GM12878 (cell line): ENCODE measurements around the gene CSF1. TPM values are rescaled to one million over a fixed set of nuclear protein-coding genes. Genes with fewer than 3 reads are reported as not detected.

Experiments
- ATAC-seq: fragments of 200-7000 bp; cut with Tn5 transposase; 3 replicates; pipeline ENCODE4 v1.9.1; 2020; ENCODE audit warnings: mild to moderate bottlenecking, moderate library complexity
- BruUV-seq: library from RNA; stranded (reverse); fragments of 400-500 nt; replicated peaks from 2 replicates; lab custom pipeline; 2021; lab: Mats Ljungman, UMichigan
- CTCF ChIA-PET: fragments of 300-600 bp; sonication (Branson Sonifier 250); formaldehyde crosslinking; extraction: SDS; loops from one replicate; lab custom pipeline; 2021; ENCODE audit warnings: inconsistent platforms; lab: Yijun Ruan, JAX
- POLR2A ChIA-PET: fragments of 350-600 bp; formaldehyde crosslinking; extraction: SDS; loops from one replicate; lab custom pipeline; 2021; ENCODE audit warnings: inconsistent platforms; lab: Charles Lee
- RAD21 ChIA-PET: fragments of 300-600 bp; sonication (Branson Sonifier 250); formaldehyde crosslinking; loops from one replicate; lab custom pipeline; 2023; ENCODE audit warnings: antibody characterized with exemption; ENCODE audit not compliant: unreplicated experiment; lab: Charles Lee
- SMC1A ChIA-PET: fragments of 300-600 bp; sonication (Branson Sonifier 250); formaldehyde crosslinking; loops from one replicate; lab custom pipeline; 2023; ENCODE audit not compliant: unreplicated experiment, uncharacterized antibody; lab: Charles Lee
- DNase-seq: peaks from one replicate; pipeline ENCODE4 v3.0.0-alpha.2; 2011; ENCODE audit warnings: low read depth, low spot score
- FAIRE-seq: peaks from 3 replicates; lab custom pipeline; 2011; peaks lifted over from hg19 to GRCh38; lab: Jason Lieb, UNC
- H2AFZ ChIP-seq: 2 replicates; pipeline ENCODE4 v1.6.0; 2011; ENCODE audit warnings: low read depth, low read length, control low read depth; ENCODE audit not compliant: control insufficient read depth
- H3K27ac ChIP-seq: 2 replicates; pipeline ENCODE4 v1.5.1; 2011; ENCODE audit warnings: control low read depth; ENCODE audit not compliant: control insufficient read depth, insufficient read depth
- H3K27me3 ChIP-seq, 2 experiments: replicated peaks in 1 of 2; 2 replicates each; pipeline versions ENCODE4 v1.6.0 to v1.6.1; 2011; ENCODE audit warnings: low read length in 1 of 2; ENCODE audit not compliant: control insufficient read depth in 2 of 2, insufficient read depth in 2 of 2
- H3K36me3 ChIP-seq, 2 experiments: 2 replicates each; pipeline ENCODE4 v1.5.1; 2011; ENCODE audit warnings: low read length in 1 of 2; ENCODE audit not compliant: control insufficient read depth in 2 of 2, insufficient read depth in 2 of 2
- H3K4me1 ChIP-seq: 2 replicates; pipeline ENCODE4 v1.6.1; 2011; ENCODE audit warnings: mild to moderate bottlenecking, low read length, moderate library complexity, mixed read lengths; ENCODE audit not compliant: control insufficient read depth, insufficient read depth
- H3K4me2 ChIP-seq: 2 replicates; pipeline ENCODE4 v1.6.0; 2011; ENCODE audit warnings: control low read depth; ENCODE audit not compliant: control insufficient read depth, insufficient read depth
- H3K4me3 ChIP-seq: fragments of 200-600 bp; sonication (generic); 2 replicates; pipeline ENCODE4 v1.5.1; 2016
- H3K79me2 ChIP-seq: 2 replicates; pipeline ENCODE4 v1.6.0; 2011; ENCODE audit warnings: low read length; ENCODE audit not compliant: control insufficient read depth, insufficient read depth
- H3K9ac ChIP-seq: 2 replicates; pipeline ENCODE4 v1.8.0; 2011; ENCODE audit warnings: low read length, control low read depth, mixed read lengths; ENCODE audit not compliant: control insufficient read depth, insufficient read depth
- H3K9me3 ChIP-seq: replicated peaks from 3 replicates; pipeline ENCODE4 v1.5.1; 2011; ENCODE audit warnings: mild to moderate bottlenecking, low read length; ENCODE audit not compliant: control insufficient read depth, insufficient read depth
- H4K20me1 ChIP-seq: 2 replicates; pipeline ENCODE4 v1.6.0; 2011; ENCODE audit not compliant: control insufficient read depth, insufficient read depth
- CHD2 ChIP-seq: IDR thresholded peaks from 2 replicates; pipeline ENCODE4 v1.6.1; 2011; ENCODE audit warnings: low read depth, low read length, improper control_type of control experiment, borderline replicate concordance
- IRF4 ChIP-seq: IDR thresholded peaks from 2 replicates; pipeline ENCODE4 v1.6.1; 2011; ENCODE audit warnings: low read depth, low read length
- PAX5 ChIP-seq: IDR thresholded peaks from 2 replicates; pipeline ENCODE4 v1.6.1; 2011; ENCODE audit warnings: low read depth, low read length, borderline replicate concordance
- RELA ChIP-seq: fragments of 450-650 bp; IDR thresholded peaks from 2 replicates; pipeline ENCODE4 v1.8.0; 2014; ENCODE audit warnings: borderline replicate concordance; ENCODE audit not compliant: partially characterized antibody
- SRF ChIP-seq, 2 experiments: IDR thresholded peaks; 2 replicates each; pipeline ENCODE4 v1.6.1; 2011; ENCODE audit warnings: low read depth in 2 of 2, low read length in 2 of 2, mild to moderate bottlenecking in 1 of 2, moderate library complexity in 1 of 2
- TCF3 ChIP-seq: IDR thresholded peaks from 2 replicates; pipeline ENCODE4 v1.6.1; 2012; ENCODE audit warnings: low read depth, mild to moderate bottlenecking, low read length, borderline replicate concordance; ENCODE audit not compliant: insufficient read depth
- ZBED1 ChIP-seq: IDR thresholded peaks from 2 replicates; pipeline ENCODE4 v1.6.1; 2016; ENCODE audit warnings: borderline replicate concordance
- WGBS: methylation state at CpG from one replicate; pipeline ENCODE4 v1.1.6; 2016; ENCODE audit warnings: low lambda C conversion rate; ENCODE audit not compliant: insufficient replicate concordance, insufficient coverage; ENCODE audit errors: missing lambda C conversion rate; 5-methylcytosine and 5-hydroxymethylcytosine counted together
- in situ Hi-C: fragments of 300-500 bp; cut with MboI; formaldehyde crosslinking; loops from 9 replicates; pipeline ENCODE4 v1.14.3; 2018; ENCODE audit warnings: mixed read lengths
- intact Hi-C: fragments of 100-400 bp; cut with micrococcal nuclease; formaldehyde crosslinking; loops from one replicate; pipeline ENCODE4 v1.14.2; 2022; ENCODE audit not compliant: unreplicated experiment
- polyA plus RNA-seq, 11 experiments: library from polyadenylated mRNA; depleted of rRNA in 4 of 11; unstranded in 6 of 11; stranded (reverse) in 5 of 11; fragments of >200 nt; fragmentation: Nextera tagmentation in 4 of 11; fragmentation: Illumina TruSeq in 1 of 11; extraction: Ambion mirVana in 4 of 11; extraction: Trizol in 1 of 11; gene quantifications; 1 replicate in 1 of 11; 2 replicates in 10 of 11; pipeline versions ENCODE4 v1.2.1 to v1.2.3, GENCODE V29; 2011 to 2016; ENCODE audit warnings: inconsistent platforms in 2 of 11, missing spikeins in 2 of 11, low read depth in 1 of 11
- total RNA-seq, 4 experiments: library from RNA; depleted of rRNA in 3 of 4; stranded (reverse); fragments of >200 nt in 3 of 4; fragmentation: Illumina TruSeq in 1 of 4; extraction: Trizol in 1 of 4; gene quantifications; 2 replicates each; pipeline versions ENCODE4 v1.2.1 to v1.2.3, GENCODE V29; 2013 to 2021
- TF ChIP-seq, protein P1 (sequence below): IDR thresholded peaks from 2 replicates; pipeline ENCODE4 v1.6.1; 2012; ENCODE audit warnings: improper control_type of control experiment, low read depth, low read length; ENCODE audit not compliant: insufficient replicate concordance
- TF ChIP-seq, protein P2 (sequence below): IDR thresholded peaks from 2 replicates; pipeline ENCODE4 v1.6.1; 2011; ENCODE audit warnings: low read depth, mild to moderate bottlenecking, low read length, moderate library complexity, borderline replicate concordance; ENCODE audit errors: extremely low read depth

The CSF1 gene
- total and polyA plus RNA-seq, 10 of the 15 experiments (the other 5 are each of a cell fraction or from before 2014, with no cell fraction given): 1.2 to 32.4 (median 13.0) TPM

DNA sequence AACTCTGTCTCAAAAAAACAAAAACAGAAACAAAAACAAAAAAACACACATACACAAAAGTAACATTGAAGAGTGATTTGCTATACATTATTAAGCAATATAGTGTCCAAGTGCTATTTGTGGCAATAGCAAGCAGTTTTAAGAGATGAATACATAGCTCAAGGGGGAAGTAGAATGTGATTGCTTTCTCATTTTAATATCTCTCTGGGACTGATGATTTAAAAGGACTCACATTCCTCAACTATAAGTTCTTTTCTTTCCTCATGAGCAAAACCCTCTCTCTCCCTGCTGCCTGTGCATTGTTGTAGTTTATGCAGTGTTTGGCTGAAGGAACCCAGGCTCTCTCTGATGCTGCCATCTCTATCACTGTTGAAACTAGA lies 47.0 kb upstream of the CSF1 start:
- no TSS peak for BruUV-seq
- CTCF ChIA-PET: interaction anchor here (1.0 to 1.5 kb wide), 2 partner anchors 23 to 25 kb away, joined by 4 read pairs; no protein-coding TSS in a partner anchor

DNA sequence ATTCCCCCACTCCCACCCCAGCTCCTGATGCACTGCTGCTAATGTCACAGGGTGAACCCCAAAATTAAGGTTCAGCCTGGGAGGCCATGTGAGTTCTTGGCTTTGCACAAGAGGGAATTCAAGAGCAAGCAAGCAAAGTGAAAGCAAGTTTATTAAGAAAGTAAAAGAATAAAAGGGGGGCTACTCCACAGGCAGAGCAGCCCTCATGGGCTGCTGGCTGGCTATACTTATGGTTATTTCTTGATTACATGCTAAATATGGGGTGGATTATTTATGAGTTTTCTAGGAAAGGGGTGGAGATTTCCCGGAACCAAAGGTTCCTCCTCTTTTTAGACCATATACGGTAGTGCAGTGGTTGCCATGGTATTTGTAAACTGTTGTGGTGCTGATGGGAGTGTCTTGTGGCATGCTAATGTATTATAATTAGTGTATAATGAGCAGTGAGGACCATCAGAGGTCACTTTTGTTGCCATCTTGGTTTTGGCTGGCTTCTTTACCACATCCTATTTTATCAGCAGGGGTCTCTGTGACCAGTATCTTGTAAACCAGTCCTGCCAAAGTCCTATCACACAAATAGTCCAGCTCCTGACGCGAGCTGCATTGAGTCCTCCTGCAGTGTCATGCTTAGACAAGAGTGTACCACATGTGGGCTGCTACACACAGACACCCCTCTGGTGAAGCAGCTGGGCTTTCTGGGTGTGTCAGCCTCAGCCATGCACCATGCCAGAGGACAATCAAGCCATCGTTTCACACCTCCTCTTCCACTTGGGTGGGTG lies 46.4 kb upstream of the CSF1 start:
- RAD21 ChIA-PET: no interaction called here
- no TSS peak for BruUV-seq
- POLR2A ChIA-PET: no interaction called here
- ATAC-seq (no peak), FAIRE-seq (no peak), DNase-seq (no peak)
- no peaks in the 10 kb centered on the region for H4K20me1 ChIP-seq
- TF ChIP-seq SRF (IDR thresholded peaks at IDR 0.05; ENCODE audit: low read depth in 2 of 2, low read length in 2 of 2) (0 out of 4 replicates have a peak, but pooled peaks of 1 of the 2 experiments have one; percentile 33), CHD2 (no peak), ZBED1 (no peak)
- TF ChIP-seq, protein P1, sequence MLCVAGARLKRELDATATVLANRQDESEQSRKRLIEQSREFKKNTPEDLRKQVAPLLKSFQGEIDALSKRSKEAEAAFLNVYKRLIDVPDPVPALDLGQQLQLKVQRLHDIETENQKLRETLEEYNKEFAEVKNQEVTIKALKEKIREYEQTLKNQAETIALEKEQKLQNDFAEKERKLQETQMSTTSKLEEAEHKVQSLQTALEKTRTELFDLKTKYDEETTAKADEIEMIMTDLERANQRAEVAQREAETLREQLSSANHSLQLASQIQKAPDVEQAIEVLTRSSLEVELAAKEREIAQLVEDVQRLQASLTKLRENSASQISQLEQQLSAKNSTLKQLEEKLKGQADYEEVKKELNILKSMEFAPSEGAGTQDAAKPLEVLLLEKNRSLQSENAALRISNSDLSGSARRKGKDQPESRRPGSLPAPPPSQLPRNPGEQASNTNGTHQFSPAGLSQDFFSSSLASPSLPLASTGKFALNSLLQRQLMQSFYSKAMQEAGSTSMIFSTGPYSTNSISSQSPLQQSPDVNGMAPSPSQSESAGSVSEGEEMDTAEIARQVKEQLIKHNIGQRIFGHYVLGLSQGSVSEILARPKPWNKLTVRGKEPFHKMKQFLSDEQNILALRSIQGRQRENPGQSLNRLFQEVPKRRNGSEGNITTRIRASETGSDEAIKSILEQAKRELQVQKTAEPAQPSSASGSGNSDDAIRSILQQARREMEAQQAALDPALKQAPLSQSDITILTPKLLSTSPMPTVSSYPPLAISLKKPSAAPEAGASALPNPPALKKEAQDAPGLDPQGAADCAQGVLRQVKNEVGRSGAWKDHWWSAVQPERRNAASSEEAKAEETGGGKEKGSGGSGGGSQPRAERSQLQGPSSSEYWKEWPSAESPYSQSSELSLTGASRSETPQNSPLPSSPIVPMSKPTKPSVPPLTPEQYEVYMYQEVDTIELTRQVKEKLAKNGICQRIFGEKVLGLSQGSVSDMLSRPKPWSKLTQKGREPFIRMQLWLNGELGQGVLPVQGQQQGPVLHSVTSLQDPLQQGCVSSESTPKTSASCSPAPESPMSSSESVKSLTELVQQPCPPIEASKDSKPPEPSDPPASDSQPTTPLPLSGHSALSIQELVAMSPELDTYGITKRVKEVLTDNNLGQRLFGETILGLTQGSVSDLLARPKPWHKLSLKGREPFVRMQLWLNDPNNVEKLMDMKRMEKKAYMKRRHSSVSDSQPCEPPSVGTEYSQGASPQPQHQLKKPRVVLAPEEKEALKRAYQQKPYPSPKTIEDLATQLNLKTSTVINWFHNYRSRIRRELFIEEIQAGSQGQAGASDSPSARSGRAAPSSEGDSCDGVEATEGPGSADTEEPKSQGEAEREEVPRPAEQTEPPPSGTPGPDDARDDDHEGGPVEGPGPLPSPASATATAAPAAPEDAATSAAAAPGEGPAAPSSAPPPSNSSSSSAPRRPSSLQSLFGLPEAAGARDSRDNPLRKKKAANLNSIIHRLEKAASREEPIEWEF: no peak
- H3K4me2 ChIP-seq: peak overlapping the region; percentile 8; the same call in 1 of the 2 replicates
- H3K9ac ChIP-seq: no peak overlapping the region; the same call in 1 of the 2 replicates
- H2AFZ ChIP-seq: peak overlapping the region; percentile 7; the same call in 1 of the 2 replicates
- WGBS: 30% methylated on average over 5 of the region's 5 CpGs
- no peak overlapping the region for H3K27ac ChIP-seq
- H3K79me2 ChIP-seq: no peaks in the 10 kb centered on the region
- no peaks in the 10 kb centered on the region for H3K27me3 ChIP-seq
- intact Hi-C loops: no loop called here
- in situ Hi-C loops: no loop called here
- H3K36me3 ChIP-seq: no peaks in the 10 kb centered on the region
- CTCF ChIA-PET: no interaction called here
- H3K9me3 ChIP-seq: no peaks in the 10 kb centered on the region; the same call in 2 of the 3 replicates
- H3K4me3 ChIP-seq: no peak overlapping the region
- SMC1A ChIA-PET: interaction anchor here (0.8 kb wide), 1 partner anchor 31 kb away, joined by 4 read pairs; no protein-coding TSS in a partner anchor
- H3K4me1 ChIP-seq: no peaks in the 10 kb centered on the region

More for the DNA sequence above, 47.0 kb upstream of the CSF1 start:
- in situ Hi-C loops: no loop called here
- Histone ChIP-seq H3K4me2 (peak overlapping the region; percentile 8; the same call in 1 of the 2 replicates), H3K79me2 (no peaks in the 10 kb centered on the region), H3K9me3 (no peaks in the 10 kb centered on the region; the same call in 2 of the 3 replicates), H3K4me3 (no peak overlapping the region), H3K36me3 (no peaks in the 10 kb centered on the region), H3K27me3 (no peaks in the 10 kb centered on the region), H3K9ac (no peak overlapping the region; the same call in 1 of the 2 replicates), H3K4me1 (no peaks in the 10 kb centered on the region), H3K27ac (no peak overlapping the region), H4K20me1 (no peaks in the 10 kb centered on the region), H2AFZ (peak overlapping the region; percentile 7; the same call in 1 of the 2 replicates)
- FAIRE-seq: no peak
- SMC1A ChIA-PET: interaction anchor here (0.8 kb wide), 1 partner anchor 32 kb away, joined by 4 read pairs; no protein-coding TSS in a partner anchor
- ATAC-seq: no peak
- no peak for DNase-seq
- RAD21 ChIA-PET: no interaction called here
- TF ChIP-seq PAX5 (no peak), TCF3 (no peak), IRF4 (no peak), RELA (no peak)
- TF ChIP-seq, protein P2, sequence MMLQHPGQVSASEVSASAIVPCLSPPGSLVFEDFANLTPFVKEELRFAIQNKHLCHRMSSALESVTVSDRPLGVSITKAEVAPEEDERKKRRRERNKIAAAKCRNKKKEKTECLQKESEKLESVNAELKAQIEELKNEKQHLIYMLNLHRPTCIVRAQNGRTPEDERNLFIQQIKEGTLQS: no peak
- intact Hi-C loops: no loop called here
- POLR2A ChIA-PET: no interaction called here
